Esophagus muscularis mucosa (tissue), 4 donors: ENCODE measurements around the gene SPATA25. TPM values are rescaled to one million over a fixed set of nuclear protein-coding genes. Genes with fewer than 3 reads are reported as not detected.
"Not testable (repeated sequence)": the region's sequence is repeated elsewhere in the genome, so short reads cannot be mapped to it uniquely, and the experiment has no call there.

ENCODE experiments used
- DNase-seq: peaks from one replicate; pipeline ENCODE4 v3.0.0-alpha.2; 2017; ENCODE audit errors: extremely low spot score
- H3K27ac ChIP-seq, 4 donors: fragments of 200-600 bp; sonication (generic); replicated peaks in 1 of 4; 1 replicate in 3 of 4; 2 replicates in 1 of 4; pipeline ENCODE4 v1.5.1; 2016 to 2019; ENCODE audit warnings: mild to moderate bottlenecking in 1 of 4
- H3K27me3 ChIP-seq, 4 donors: fragments of 200-600 bp; sonication (generic); one replicate each; pipeline versions ENCODE4 v1.5.1 to v1.6.0; 2016 to 2019
- H3K36me3 ChIP-seq, 4 donors: fragments of 200-600 bp; sonication (generic); one replicate each; pipeline ENCODE4 v1.5.1; 2016 to 2019
- H3K4me1 ChIP-seq, 4 donors: fragments of 200-600 bp; sonication (generic); one replicate each; pipeline ENCODE4 v1.5.1; 2016 to 2019
- H3K4me3 ChIP-seq, 4 donors: fragments of 200-600 bp; sonication (generic); 1 replicate in 2 of 4; 2 replicates in 2 of 4; pipeline ENCODE4 v1.5.1; 2016 to 2019; ENCODE audit warnings: mild to moderate bottlenecking in 4 of 4, moderate library complexity in 1 of 4
- H3K9me3 ChIP-seq, 4 donors: fragments of 200-600 bp; sonication (generic); 1 replicate in 3 of 4; 2 replicates in 1 of 4; pipeline ENCODE4 v1.5.1; 2016 to 2019
- EP300 ChIP-seq: sonication (generic); formaldehyde crosslinking; IDR thresholded peaks from one replicate; pipeline ENCODE4 v1.6.1; 2017; ENCODE audit warnings: antibody characterized with exemption
- POLR2A ChIP-seq: fragments of 450-650 bp; IDR thresholded peaks from one replicate; pipeline ENCODE4 v1.6.1; 2017; ENCODE audit warnings: antibody characterized with exemption, moderate library complexity, mild to moderate bottlenecking, low read depth
- POLR2AphosphoS5 ChIP-seq, 2 donors: sonication (generic); formaldehyde crosslinking; IDR thresholded peaks; one replicate each; pipeline ENCODE4 v1.6.1; 2017; ENCODE audit warnings: antibody characterized with exemption in 2 of 2
- WGBS: methylation state at CpG from one replicate; pipeline ENCODE4 v1.1.5; 2018; 5-methylcytosine and 5-hydroxymethylcytosine counted together
- intact Hi-C: fragments of 100-400 bp; cut with DNase I; formaldehyde crosslinking; loops from one replicate; pipeline ENCODE4 v1.15.1; 2023
- total RNA-seq, 4 donors: library from RNA; depleted of rRNA; stranded (reverse); fragments of >200 nt; gene quantifications; one replicate each; pipeline versions ENCODE4 v1.1.0 to v1.2.1, GENCODE V29; 2016
- TF ChIP-seq, protein P1 (sequence below), 3 experiments: fragments of 200-600 bp in 2 of 3; fragments of 450-650 bp in 1 of 3; sonication (generic) in 2 of 3; IDR thresholded peaks; one replicate each; pipeline ENCODE4 v1.5.1; 2017 to 2019; ENCODE audit warnings: antibody characterized with exemption in 3 of 3, mild to moderate bottlenecking in 2 of 3, moderate library complexity in 1 of 3

SPATA25 gene
- total RNA-seq, 4 donors from 2014 or later, result 1.7 to 4.6 (median 3.0) TPM

- H3K27me3 ChIP-seq, result no peaks in the 10 kb centered on the region
- 92% methylated on average over 8 of the region's 8 CpGs for WGBS
- TF ChIP-seq POLR2AphosphoS5 (IDR thresholded peaks at IDR 0.05) (no peak), EP300 (no peak)
Measured at GRCh38 chr20:45905505-45906079, 18.2 kb upstream of the SPATA25 start.

GRCh38 chr20:45904583-45905504, 17.4 kb upstream of the SPATA25 start:
- H3K4me1 ChIP-seq, result peaks cover 0 to 6% (median under 1%) of the 10 kb centered on the region in 4 donors
- no peak overlapping the region for H3K27ac ChIP-seq
- no peak overlapping the region for H3K4me3 ChIP-seq
- WGBS, result 89% methylated on average over 8 of the region's 16 CpGs
- peaks cover 0 to 73% (median 35%) of the 10 kb centered on the region in 4 donors for H3K36me3 ChIP-seq
- intact Hi-C loops, result no loop called here
- no peaks in the 10 kb centered on the region for H3K27me3 ChIP-seq
- TF ChIP-seq, protein P1, sequence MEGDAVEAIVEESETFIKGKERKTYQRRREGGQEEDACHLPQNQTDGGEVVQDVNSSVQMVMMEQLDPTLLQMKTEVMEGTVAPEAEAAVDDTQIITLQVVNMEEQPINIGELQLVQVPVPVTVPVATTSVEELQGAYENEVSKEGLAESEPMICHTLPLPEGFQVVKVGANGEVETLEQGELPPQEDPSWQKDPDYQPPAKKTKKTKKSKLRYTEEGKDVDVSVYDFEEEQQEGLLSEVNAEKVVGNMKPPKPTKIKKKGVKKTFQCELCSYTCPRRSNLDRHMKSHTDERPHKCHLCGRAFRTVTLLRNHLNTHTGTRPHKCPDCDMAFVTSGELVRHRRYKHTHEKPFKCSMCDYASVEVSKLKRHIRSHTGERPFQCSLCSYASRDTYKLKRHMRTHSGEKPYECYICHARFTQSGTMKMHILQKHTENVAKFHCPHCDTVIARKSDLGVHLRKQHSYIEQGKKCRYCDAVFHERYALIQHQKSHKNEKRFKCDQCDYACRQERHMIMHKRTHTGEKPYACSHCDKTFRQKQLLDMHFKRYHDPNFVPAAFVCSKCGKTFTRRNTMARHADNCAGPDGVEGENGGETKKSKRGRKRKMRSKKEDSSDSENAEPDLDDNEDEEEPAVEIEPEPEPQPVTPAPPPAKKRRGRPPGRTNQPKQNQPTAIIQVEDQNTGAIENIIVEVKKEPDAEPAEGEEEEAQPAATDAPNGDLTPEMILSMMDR (IDR thresholded peaks at IDR 0.05), result no peak
- TF ChIP-seq POLR2AphosphoS5 (IDR thresholded peaks at IDR 0.05) (no peak), EP300 (no peak), POLR2A (no peak)
- DNase-seq, result no peak
- H3K9me3 ChIP-seq, result no peaks in the 10 kb centered on the region

More at GRCh38 chr20:45905505-45906079, 18.2 kb upstream of the SPATA25 start:
- intact Hi-C loops, result no loop called here
- Histone ChIP-seq H3K36me3 (peaks cover 0 to 66% (median 29%) of the 10 kb centered on the region in 4 donors), H3K9me3 (no peaks in the 10 kb centered on the region), H3K4me3 (no peak overlapping the region), H3K27ac (no peak overlapping the region), H3K4me1 (peaks cover 4 to 14% (median 7%) of the 10 kb centered on the region in 4 donors)
- DNase-seq, result no peak

DNA sequence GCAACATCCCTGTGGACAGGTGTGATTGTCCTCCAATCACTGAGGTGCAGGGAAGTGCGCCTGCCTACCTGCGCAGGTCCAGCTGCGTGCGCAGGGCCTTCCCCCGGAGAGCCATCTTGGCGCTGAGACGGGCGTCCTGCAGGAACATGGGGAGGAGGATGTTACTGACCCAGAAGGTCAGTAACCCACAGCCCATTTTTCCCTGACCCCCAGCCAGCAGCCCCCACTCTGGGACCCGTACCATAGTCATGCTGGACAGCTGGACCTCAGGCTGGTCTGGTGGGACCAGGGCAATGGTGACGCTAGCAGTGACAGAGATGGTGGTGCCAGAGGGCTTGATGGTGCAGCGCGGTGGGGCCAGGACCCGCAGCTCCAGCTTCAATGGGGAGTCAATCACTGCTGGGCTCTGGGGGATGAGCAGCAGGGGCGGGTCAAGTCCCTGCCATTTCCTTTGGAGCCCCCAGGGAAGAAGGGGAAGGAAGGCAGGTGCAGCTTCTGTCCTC, 14.8 kb upstream of the SPATA25 start:
- H3K27ac ChIP-seq, result no peak overlapping the region
- TF ChIP-seq POLR2A (no peak), POLR2AphosphoS5 (IDR thresholded peaks at IDR 0.05) (no peak), EP300 (no peak)
- TF ChIP-seq, protein P1 (IDR thresholded peaks at IDR 0.05), result no peak
- H3K27me3 ChIP-seq, result no peaks in the 10 kb centered on the region
- intact Hi-C loops, result no loop called here
- peaks cover 6 to 85% (median 58%) of the 10 kb centered on the region in 4 donors for H3K36me3 ChIP-seq
- H3K4me3 ChIP-seq, result no peak overlapping the region
- 77% methylated on average over 5 of the region's 14 CpGs for WGBS
- no peak for DNase-seq
- H3K4me1 ChIP-seq, result no peaks in the 10 kb centered on the region
- no peaks in the 10 kb centered on the region for H3K9me3 ChIP-seq

- H3K27me3 ChIP-seq, H3K9me3 ChIP-seq, H3K4me1 ChIP-seq, H3K27ac ChIP-seq, intact Hi-C loops, H3K4me3 ChIP-seq, DNase-seq: not testable (repeated sequence)
- peaks cover 15 to 90% (median 67%) of the 10 kb centered on the region in 4 donors for H3K36me3 ChIP-seq
- 85% methylated on average over 6 of the region's 6 CpGs for WGBS
Measured at GRCh38 chr20:45901332-45901731, 13.9 kb upstream of the SPATA25 start.

DNA sequence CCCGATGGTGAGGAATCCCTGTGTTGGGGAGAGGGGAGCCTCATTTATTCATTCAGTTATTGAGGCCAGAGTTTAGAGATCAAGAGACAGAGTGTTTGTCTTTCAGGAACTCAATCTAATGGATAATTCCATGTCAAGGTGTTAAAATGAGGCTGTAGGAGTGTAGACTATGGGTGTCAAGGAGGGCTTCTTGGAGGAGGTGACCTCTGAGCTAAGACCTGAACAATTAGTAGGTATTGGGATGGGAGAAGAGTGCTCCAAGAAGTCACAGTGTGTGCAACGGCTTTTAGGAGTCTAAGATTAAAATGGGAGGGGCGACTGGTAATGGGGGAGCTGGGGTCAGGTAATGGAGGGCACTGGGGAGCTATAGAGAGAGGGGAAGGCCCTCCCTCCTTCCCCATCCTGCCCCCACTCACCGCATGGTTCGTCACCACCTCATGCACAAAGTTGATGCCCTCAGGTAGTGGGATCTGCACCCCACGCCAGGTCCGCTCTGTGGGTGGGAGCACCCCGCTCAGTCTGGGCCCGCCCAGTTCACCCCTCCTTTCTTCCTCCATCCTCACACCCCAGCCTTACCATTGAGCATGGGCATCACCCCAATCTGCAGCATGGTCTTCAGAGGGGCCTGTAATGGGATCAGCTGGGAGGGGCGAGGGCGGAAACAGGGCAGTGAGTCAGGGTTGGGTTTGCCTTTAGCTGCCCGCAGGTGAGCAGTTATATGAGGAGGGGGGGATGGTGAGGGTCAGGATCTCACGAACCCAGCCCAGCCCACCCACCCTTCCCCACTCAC, 11.8 kb upstream of the SPATA25 start:
- intact Hi-C loops, result no loop called here
- no peaks in the 10 kb centered on the region for H3K4me1 ChIP-seq
- peaks cover 23 to 92% (median 78%) of the 10 kb centered on the region in 4 donors for H3K36me3 ChIP-seq
- TF ChIP-seq EP300 (no peak), POLR2A (no peak), POLR2AphosphoS5 (IDR thresholded peaks at IDR 0.05) (no peak)
- TF ChIP-seq, protein P1 (IDR thresholded peaks at IDR 0.05), result no peak
- 84% methylated on average over 12 of the region's 13 CpGs for WGBS
- no peaks in the 10 kb centered on the region for H3K27me3 ChIP-seq
- DNase-seq, result no peak
- H3K4me3 ChIP-seq, result no peak overlapping the region
- H3K27ac ChIP-seq, result no peak overlapping the region
- no peaks in the 10 kb centered on the region for H3K9me3 ChIP-seq
